Measurements from ENCODE around the gene SV2C.

The SV2C gene

DNA sequence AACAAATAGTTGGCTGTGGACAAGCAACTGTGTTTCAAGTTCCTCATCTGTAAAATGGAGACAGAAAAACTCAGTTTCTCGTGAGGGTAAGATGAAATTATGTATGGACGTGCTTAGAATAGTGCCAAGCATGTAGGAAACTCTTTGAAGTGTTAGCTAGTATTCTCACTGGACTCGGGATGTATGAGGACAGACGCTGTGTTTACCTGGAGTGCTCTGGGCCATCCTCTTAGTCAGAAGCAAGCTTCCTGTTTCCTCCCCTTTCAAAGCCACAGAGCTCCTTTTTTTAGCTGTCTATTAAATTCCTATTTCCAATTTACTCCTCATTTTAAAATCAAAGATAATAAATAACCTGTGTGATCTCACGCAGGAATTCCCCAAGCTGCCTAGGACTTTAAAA is 296.1 kb downstream of the SV2C start:
- DNase-seq (ENCODE audit: low read depth, low spot score), result no peak

DNA sequence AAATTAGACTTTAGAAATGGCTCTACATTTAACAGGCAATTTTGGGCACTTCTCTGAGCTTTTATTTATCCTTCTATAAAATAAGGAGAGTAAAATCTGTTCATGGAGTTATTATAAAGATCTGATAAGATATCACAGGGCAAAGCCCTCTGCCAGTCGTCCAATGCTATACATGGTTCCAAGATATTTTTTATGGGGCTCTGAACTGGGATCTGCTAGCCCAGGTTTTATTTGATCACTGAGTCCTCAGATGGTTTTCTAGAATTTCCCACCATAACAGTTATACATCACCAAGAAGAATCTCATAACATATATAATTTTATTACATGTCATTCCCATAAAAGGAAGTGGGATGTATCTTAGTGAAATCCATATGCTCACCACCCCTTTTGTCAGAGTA is 296.7 kb downstream of the SV2C start:
- DNase-seq (ENCODE audit: low read depth, low spot score), result no peak

DNA sequence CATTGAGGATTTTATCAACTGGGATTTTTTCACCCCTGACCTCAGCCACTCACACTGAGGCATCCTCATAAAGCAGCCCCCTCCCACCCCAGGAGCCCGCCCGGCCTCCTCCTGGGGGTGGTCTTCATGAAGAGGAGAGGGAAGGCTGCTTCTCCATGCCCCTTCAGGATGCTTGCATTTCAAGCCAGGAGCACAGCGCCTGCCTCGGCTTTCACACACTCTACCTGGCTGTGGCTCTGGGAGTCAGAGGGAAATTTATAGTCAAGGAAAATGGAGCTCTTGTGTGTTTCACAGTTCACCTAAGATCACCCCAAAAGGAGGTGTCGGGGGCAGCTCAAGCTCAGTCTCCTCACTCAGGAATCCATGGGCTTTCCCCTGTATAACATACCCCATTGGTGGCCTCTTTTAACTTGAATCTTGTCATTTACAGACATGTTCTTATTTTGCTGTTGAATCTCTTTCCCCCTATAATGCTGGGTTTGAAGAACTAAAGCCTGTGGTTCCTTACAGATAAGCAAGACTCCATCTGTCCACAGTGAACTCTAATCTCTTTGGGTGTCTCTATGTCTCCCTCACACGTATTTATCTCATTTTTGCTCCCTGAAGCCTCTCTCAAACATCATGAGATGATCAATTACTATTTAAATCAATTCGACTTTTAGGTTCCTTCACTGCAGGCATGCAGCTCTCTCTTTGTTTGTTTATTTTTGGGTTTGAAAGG is 297.3 kb downstream of the SV2C start:
- no peak for DNase-seq (ENCODE audit: low read depth, low spot score)

- DNase-seq (ENCODE audit: low read depth, low spot score), result no peak
Measured at GRCh38 chr5:76383126-76383832, 300.1 kb downstream of the SV2C start.

GRCh38 chr5:76384189-76384588 is 301.0 kb downstream of the SV2C start:
- DNase-seq (ENCODE audit: low read depth, low spot score), result no peak

DNA sequence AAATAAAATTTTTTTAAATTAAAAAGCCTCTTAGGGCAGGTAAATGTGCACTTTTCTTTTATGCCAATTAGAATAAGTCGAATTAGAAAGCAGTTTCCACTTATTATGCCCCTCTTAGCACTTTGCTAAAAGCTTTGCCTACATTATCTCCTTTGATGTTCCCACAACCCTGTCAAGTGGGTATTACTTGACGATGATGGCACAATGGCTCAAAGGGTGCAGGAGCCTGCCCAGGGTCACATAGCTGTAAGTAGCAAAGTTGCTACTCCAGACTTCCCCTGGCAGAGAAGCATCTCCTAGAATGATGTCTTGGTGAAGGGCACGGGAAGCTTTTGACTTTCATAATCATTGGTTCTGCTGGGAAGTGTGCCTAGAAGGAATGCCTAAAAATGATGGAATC is 301.5 kb downstream of the SV2C start:
- DNase-seq (ENCODE audit: low read depth, low spot score), result no peak

DNA sequence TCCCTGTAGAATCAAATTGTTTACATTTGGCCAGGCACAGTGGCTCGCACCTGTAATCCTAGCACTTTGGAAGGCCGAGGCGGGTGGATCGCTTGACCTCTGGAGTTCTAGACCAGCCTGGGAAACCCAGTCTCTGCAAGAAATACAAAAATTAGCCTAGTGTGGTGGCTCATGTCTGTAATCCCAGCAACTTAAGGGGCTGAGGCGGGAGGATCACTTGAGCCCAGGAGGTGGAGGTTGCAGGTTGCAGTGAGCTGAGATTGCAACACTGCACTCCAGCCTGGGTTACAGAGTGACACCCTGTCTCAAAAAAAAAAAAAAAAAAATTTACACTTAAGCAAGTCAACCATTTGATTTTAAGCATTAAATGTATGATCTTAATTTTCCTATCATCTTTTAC is 302.4 kb downstream of the SV2C start:
- no peak for DNase-seq (ENCODE audit: low read depth, low spot score)

DNA sequence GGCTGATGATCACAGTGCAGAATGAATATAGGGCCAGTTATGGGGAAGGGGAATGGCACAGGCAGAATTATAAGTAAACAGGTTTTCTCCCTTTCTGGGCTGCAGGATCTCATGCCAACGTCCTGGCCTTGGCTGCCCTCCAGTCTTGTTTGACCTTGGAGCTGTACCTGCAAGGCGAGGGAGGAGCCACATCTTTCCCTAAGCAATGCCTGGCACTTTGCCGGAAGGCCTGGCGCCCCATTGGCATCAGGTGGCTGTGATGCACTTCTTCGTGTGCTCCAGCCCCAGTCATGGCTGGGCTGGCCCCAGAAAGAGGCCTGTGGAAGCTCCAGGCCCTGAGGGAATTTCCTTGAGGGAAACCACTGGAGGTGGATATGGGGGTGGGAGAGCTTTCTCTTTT is 303.2 kb downstream of the SV2C start:
- no peak for DNase-seq (ENCODE audit: low read depth, low spot score)

GRCh38 chr5:76388236-76388635 is 305.1 kb downstream of the SV2C start:
- no peak for DNase-seq (ENCODE audit: low read depth, low spot score)

- DNase-seq (ENCODE audit: low read depth, low spot score), result no peak
Measured at GRCh38 chr5:76388791-76389512, 305.8 kb downstream of the SV2C start.

GRCh38 chr5:76389513-76390154 is 306.5 kb downstream of the SV2C start:
- peak; percentile 83 for DNase-seq (ENCODE audit: low read depth, low spot score)

- DNase-seq (ENCODE audit: low read depth, low spot score), result no peak
Measured at GRCh38 chr5:76391014-76391413, 307.8 kb downstream of the SV2C start.

GRCh38 chr5:76393035-76393680 is 310.0 kb downstream of the SV2C start:
- no peak for DNase-seq (ENCODE audit: low read depth, low spot score)

GRCh38 chr5:76397200-76397599 is 314.0 kb downstream of the SV2C start:
- no peak for DNase-seq (ENCODE audit: low read depth, low spot score)

GRCh38 chr5:76399268-76399667 is 316.1 kb downstream of the SV2C start:
- DNase-seq (ENCODE audit: low read depth, low spot score), result no peak

DNA sequence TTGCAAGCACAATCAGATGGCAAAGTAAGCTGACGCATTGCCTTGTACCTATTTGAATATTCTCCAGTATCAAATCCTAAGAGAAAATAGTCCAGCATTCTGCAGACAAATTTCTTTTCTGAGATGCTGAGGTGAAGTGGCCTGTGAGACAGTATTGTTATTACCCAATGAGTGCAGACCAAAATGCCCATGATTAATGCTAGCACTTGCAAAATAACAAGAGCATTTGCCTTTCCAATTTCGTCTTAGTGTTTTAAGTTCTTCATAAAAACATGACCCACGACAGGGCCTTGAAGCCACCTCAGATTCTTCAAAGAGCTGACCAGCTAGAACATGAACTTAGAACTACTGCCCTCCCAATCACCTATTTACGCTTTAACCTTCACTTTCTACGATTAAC is 317.3 kb downstream of the SV2C start:
- no peak for DNase-seq (ENCODE audit: low read depth, low spot score)

DNA sequence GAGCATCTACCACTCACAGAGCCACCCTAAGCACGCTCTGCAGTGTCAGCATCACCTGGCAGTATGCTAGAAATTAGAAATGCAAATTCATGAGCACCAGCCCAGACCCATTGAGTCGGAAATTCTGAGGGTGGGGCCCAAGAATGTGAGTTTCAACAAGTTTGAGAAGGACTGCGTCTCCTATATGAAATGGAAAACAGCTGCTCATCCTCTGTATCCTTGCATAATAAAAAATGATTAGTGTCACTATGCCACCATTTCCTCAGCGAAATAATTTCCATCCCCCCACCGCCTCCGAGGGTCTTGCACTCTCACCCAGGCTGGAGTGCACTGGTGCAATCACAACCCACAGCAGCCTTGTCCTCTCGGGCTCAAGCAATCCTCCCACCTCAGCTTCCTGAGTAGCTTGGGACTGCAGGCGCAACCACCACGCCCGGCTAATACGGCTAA is 318.6 kb downstream of the SV2C start:
- no peak for DNase-seq (ENCODE audit: low read depth, low spot score)

DNA sequence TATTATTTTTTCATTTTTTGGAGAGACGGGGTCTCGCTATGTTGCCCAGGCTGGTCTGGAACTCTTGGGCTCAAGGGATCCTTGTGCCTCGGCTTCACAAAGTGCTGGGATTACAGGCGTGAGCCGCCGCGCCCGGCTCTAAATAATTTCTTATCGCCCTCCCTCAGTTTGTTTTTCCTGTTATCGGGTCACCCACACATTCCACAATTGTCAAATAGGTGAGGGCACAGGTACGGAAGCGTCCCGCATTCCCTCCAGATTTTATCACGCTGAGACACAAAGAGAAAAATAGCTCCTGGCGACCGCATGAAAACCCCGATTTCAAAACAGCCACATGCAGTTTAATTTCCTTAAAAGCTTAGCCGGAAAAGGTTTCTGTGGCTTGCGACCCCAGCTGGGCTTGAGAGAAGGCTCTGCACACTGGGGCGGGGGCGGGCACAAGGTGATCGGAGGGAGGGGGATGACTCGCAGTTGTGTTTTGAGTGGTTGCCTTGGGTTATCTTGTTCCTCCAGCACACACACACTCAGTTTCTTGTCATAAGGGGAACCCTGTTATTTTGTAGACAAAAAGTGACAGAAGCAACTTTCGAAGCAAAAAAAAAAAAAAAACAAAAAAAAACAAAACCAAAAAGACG is 319.2 kb downstream of the SV2C start:
- DNase-seq (ENCODE audit: low read depth, low spot score), result no peak

- DNase-seq (ENCODE audit: low read depth, low spot score), result no peak
Measured at GRCh38 chr5:76402886-76403765, 319.9 kb downstream of the SV2C start, which contains the start of gene IQGAP2. Gene IQGAP2, plus strand, starts transcription at chr5:76403285. Its CDS starts 261 bp downstream, at chr5:76403546.

All from brain pericyte (primary cell).